Measurements from ENCODE around the gene ASTN2.

Gene ASTN2

GRCh38 chr9:116435706-116436105 is 979.2 kb downstream of the ASTN2 start:
- DNase-seq, result no peak

- no peak for DNase-seq
Measured at GRCh38 chr9:116434314-116434713, 980.5 kb downstream of the ASTN2 start.

- DNase-seq, result no peak
Measured at GRCh38 chr9:116432051-116432450, 982.8 kb downstream of the ASTN2 start.

GRCh38 chr9:116430849-116431248 is 984.0 kb downstream of the ASTN2 start:
- no peak for DNase-seq

- DNase-seq, result no peak
Measured at GRCh38 chr9:116425244-116425643, 989.6 kb downstream of the ASTN2 start.

- DNase-seq, result no peak
Measured at GRCh38 chr9:116423149-116423548, 991.7 kb downstream of the ASTN2 start.

- no peak for DNase-seq
Measured at GRCh38 chr9:116422119-116422979, 992.5 kb downstream of the ASTN2 start.

GRCh38 chr9:116420993-116421538 is 993.8 kb downstream of the ASTN2 start:
- no peak for DNase-seq

- DNase-seq, result no peak
Measured at GRCh38 chr9:116419181-116419580, 995.7 kb downstream of the ASTN2 start.

GRCh38 chr9:116417464-116417863 is 997.4 kb downstream of the ASTN2 start:
- no peak for DNase-seq

GRCh38 chr9:116416421-116416820 is 998.4 kb downstream of the ASTN2 start:
- DNase-seq, result no peak

- DNase-seq, result no peak
Measured at GRCh38 chr9:116414374-116414773, 1000.5 kb downstream of the ASTN2 start.

GRCh38 chr9:116411506-116411905 is 1003.4 kb downstream of the ASTN2 start:
- no peak for DNase-seq

GRCh38 chr9:116409638-116410037 is 1005.2 kb downstream of the ASTN2 start:
- DNase-seq, result no peak

- DNase-seq, result no peak
Measured at GRCh38 chr9:116409129-116409528, 1005.7 kb downstream of the ASTN2 start.

- DNase-seq, result no peak
Measured at GRCh38 chr9:116406469-116406868, 1008.4 kb downstream of the ASTN2 start.

GRCh38 chr9:116405321-116405720 is 1009.5 kb downstream of the ASTN2 start:
- DNase-seq, result no peak

GRCh38 chr9:116404228-116404627 is 1010.6 kb downstream of the ASTN2 start:
- no peak for DNase-seq

GRCh38 chr9:116403171-116403570 is 1011.7 kb downstream of the ASTN2 start:
- no peak for DNase-seq

- no peak for DNase-seq
Measured at GRCh38 chr9:116395699-116396037, 1019.2 kb downstream of the ASTN2 start.

GRCh38 chr9:116394894-116395698 is 1019.8 kb downstream of the ASTN2 start:
- no peak for DNase-seq

- no peak for DNase-seq
Measured at GRCh38 chr9:116394070-116394469, 1020.8 kb downstream of the ASTN2 start.

GRCh38 chr9:116393198-116393597 is 1021.7 kb downstream of the ASTN2 start:
- no peak for DNase-seq
